ENCODE results near the gene ELMO1.

GRCh38 chr7:37108615-37109014 is 340.0 kb downstream of the ELMO1 start:
- TF ChIP-seq CTCF (IDR thresholded peaks at IDR 0.05) (no peak), POLR2A (IDR thresholded peaks at IDR 0.05) (no peak)

All from heart left ventricle (tissue), 13 donors.